ENCODE measurements around the gene BLTP1.

Gene BLTP1

GRCh38 chr4:122172266-122172665 lies 20.1 kb downstream of the BLTP1 start:
- no peak for DNase-seq

- DNase-seq: no peak
Measured at GRCh38 chr4:122178961-122179360, 26.8 kb downstream of the BLTP1 start.

- no peak for DNase-seq
Measured at GRCh38 chr4:122195718-122196117, 43.6 kb downstream of the BLTP1 start.

All from inflammatory macrophage (primary cell).